Fibroblast of lung (primary cell): ENCODE data around the gene DNMT3A. TPM values are rescaled to one million over a fixed set of nuclear protein-coding genes. Genes with fewer than 3 reads are reported as not detected.

Experiments used
- DNase-seq, 2 donors: peaks; one replicate each; pipeline versions ENCODE4 v3.0.0 to v3.0.0-alpha.2; 2010; ENCODE audit warnings: low read depth in 2 of 2
- H2AFZ ChIP-seq: 2 replicates; pipeline ENCODE4 v1.5.1; 2012; ENCODE audit warnings: low read length, control low read depth, inconsistent platforms
- H3K27ac ChIP-seq: 2 replicates; pipeline ENCODE4 v1.5.1; 2011; ENCODE audit warnings: low read length, control low read depth; ENCODE audit not compliant: insufficient read depth
- H3K27me3 ChIP-seq: 2 replicates; pipeline ENCODE4 v1.5.1; 2011; ENCODE audit warnings: mild to moderate bottlenecking, low read length; ENCODE audit not compliant: control insufficient read depth, insufficient read depth
- H3K36me3 ChIP-seq: 2 replicates; pipeline ENCODE4 v1.5.1; 2011; ENCODE audit warnings: low read length; ENCODE audit not compliant: control insufficient read depth, insufficient read depth
- H3K4me1 ChIP-seq: 2 replicates; pipeline ENCODE4 v1.5.1; 2011; ENCODE audit warnings: low read length; ENCODE audit not compliant: control insufficient read depth, insufficient read depth; ENCODE audit errors: extremely low read depth
- H3K4me2 ChIP-seq: 2 replicates; pipeline ENCODE4 v1.5.1; 2011; ENCODE audit warnings: low read length, control low read depth; ENCODE audit not compliant: insufficient read depth; ENCODE audit errors: extremely low read depth
- H3K4me3 ChIP-seq, 4 experiments: fragments of 200-600 bp in 1 of 4; sonication (generic) in 1 of 4; replicated peaks in 1 of 4; 2 replicates each; pipeline ENCODE4 v1.5.1; 2011 to 2016; ENCODE audit warnings: low read length in 4 of 4, low read depth in 3 of 4, mild to moderate bottlenecking in 3 of 4, control low read depth in 2 of 4, inconsistent platforms in 1 of 4, mixed read lengths in 1 of 4; ENCODE audit not compliant: insufficient read depth in 1 of 4; ENCODE audit errors: control extremely low read depth in 1 of 4
- H3K79me2 ChIP-seq: 2 replicates; pipeline ENCODE4 v1.5.1; 2012; ENCODE audit warnings: mild to moderate bottlenecking, low read length, inconsistent platforms; ENCODE audit not compliant: control insufficient read depth, insufficient read depth
- H3K9ac ChIP-seq: 2 replicates; pipeline ENCODE4 v1.5.1; 2011; ENCODE audit warnings: mild to moderate bottlenecking, low read length, control low read depth; ENCODE audit not compliant: insufficient read depth
- H3K9me3 ChIP-seq: 2 replicates; pipeline ENCODE4 v1.5.1; 2012; ENCODE audit warnings: low read depth, low read length; ENCODE audit not compliant: control insufficient read depth, insufficient read depth
- H4K20me1 ChIP-seq: 2 replicates; pipeline ENCODE4 v1.5.1; 2011; ENCODE audit warnings: low read length; ENCODE audit not compliant: control insufficient read depth, insufficient read depth; ENCODE audit errors: extremely low read depth
- EZH2 ChIP-seq: IDR thresholded peaks from 2 replicates; pipeline ENCODE4 v1.5.1; 2012; ENCODE audit warnings: low read length, control low read depth, mild to moderate bottlenecking; ENCODE audit errors: missing control alignments
- polyA plus RNA-seq, 2 donors: library from polyadenylated mRNA; depleted of rRNA in 1 of 2; stranded (reverse) in 1 of 2; unstranded in 1 of 2; fragments of >200 nt; gene quantifications; 2 replicates each; pipeline ENCODE4 v1.2.1, GENCODE V29; 2011 to 2012; ENCODE audit warnings: missing spikeins in 1 of 2
- total RNA-seq: library from RNA; depleted of rRNA; stranded (reverse); fragments of >200 nt; gene quantifications from 2 replicates; pipeline ENCODE4 v1.2.1, GENCODE V29; 2014
- TF ChIP-seq, protein P1 (sequence below), 2 donors: IDR thresholded peaks in 1 of 2; conservative IDR thresholded peaks in 1 of 2; 1 replicate in 1 of 2; 2 replicates in 1 of 2; pipeline ENCODE4 v1.5.1; 2011 to 2012; ENCODE audit warnings: low read length in 2 of 2, control low read depth in 1 of 2, inconsistent platforms in 1 of 2, low read depth in 1 of 2, mild to moderate bottlenecking in 1 of 2

DNMT3A gene
- total and polyA plus RNA-seq, 2 donors (not counting 1 experiment from before 2014, with no cell fraction given), result 3.6 to 19.7 TPM

GRCh38 chr2:25257032-25257552 lies 84.6 kb downstream of the DNMT3A start:
- Histone ChIP-seq H4K20me1 (no peaks in the 10 kb centered on the region), H3K79me2 (no peaks in the 10 kb centered on the region), H2AFZ (no peak overlapping the region), H3K4me1 (no peaks in the 10 kb centered on the region), H3K36me3 (no peaks in the 10 kb centered on the region), H3K9ac (no peak overlapping the region), H3K27me3 (no peaks in the 10 kb centered on the region), H3K27ac (no peak overlapping the region), H3K4me3 (no peak overlapping the region), H3K4me2 (no peak overlapping the region), H3K9me3 (no peaks in the 10 kb centered on the region)
- no peak for TF ChIP-seq EZH2
- TF ChIP-seq, protein P1, sequence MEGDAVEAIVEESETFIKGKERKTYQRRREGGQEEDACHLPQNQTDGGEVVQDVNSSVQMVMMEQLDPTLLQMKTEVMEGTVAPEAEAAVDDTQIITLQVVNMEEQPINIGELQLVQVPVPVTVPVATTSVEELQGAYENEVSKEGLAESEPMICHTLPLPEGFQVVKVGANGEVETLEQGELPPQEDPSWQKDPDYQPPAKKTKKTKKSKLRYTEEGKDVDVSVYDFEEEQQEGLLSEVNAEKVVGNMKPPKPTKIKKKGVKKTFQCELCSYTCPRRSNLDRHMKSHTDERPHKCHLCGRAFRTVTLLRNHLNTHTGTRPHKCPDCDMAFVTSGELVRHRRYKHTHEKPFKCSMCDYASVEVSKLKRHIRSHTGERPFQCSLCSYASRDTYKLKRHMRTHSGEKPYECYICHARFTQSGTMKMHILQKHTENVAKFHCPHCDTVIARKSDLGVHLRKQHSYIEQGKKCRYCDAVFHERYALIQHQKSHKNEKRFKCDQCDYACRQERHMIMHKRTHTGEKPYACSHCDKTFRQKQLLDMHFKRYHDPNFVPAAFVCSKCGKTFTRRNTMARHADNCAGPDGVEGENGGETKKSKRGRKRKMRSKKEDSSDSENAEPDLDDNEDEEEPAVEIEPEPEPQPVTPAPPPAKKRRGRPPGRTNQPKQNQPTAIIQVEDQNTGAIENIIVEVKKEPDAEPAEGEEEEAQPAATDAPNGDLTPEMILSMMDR (conservative IDR thresholded peaks at IDR 0.05 in 1 of 2, IDR thresholded peaks at IDR 0.05 in 1 of 2; ENCODE audit: low read depth in 1 of 2, low read length in 2 of 2), result no peak
- DNase-seq, result peak; percentile 76 to 79

DNA sequence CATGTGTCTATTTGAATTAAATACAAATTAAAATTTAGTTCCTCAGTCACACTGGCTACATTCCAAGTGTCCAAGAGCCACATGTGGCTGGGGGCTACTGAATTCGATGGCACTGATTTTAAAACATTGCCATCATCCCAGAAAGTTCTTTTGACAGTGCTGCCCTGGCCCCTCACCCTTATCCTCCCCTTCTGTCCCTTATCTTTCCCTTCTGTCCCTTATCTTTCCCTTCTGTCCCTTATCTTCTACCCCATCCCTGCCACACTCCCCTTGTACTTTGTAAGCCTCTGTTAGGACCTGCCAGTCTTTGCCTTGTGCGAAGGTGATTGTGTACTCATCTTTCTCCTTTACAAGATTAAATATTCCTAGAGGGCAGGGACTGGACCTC lies 85.2 kb downstream of the DNMT3A start:
- no peak overlapping the region for H3K4me3 ChIP-seq
- DNase-seq, result no peak
- H3K9ac ChIP-seq, result no peak overlapping the region
- no peaks in the 10 kb centered on the region for H3K79me2 ChIP-seq
- H3K36me3 ChIP-seq, result no peaks in the 10 kb centered on the region
- peaks cover 3% of the 10 kb centered on the region for H3K4me1 ChIP-seq
- no peak overlapping the region for H3K27ac ChIP-seq
- TF ChIP-seq EZH2, result no peak
- TF ChIP-seq, protein P1 (conservative IDR thresholded peaks at IDR 0.05 in 1 of 2, IDR thresholded peaks at IDR 0.05 in 1 of 2; ENCODE audit: low read depth in 1 of 2, low read length in 2 of 2), result no peak
- H2AFZ ChIP-seq, result no peak overlapping the region
- no peaks in the 10 kb centered on the region for H3K9me3 ChIP-seq
- H3K4me2 ChIP-seq, result no peak overlapping the region
- H3K27me3 ChIP-seq, result no peaks in the 10 kb centered on the region
- no peaks in the 10 kb centered on the region for H4K20me1 ChIP-seq

DNA sequence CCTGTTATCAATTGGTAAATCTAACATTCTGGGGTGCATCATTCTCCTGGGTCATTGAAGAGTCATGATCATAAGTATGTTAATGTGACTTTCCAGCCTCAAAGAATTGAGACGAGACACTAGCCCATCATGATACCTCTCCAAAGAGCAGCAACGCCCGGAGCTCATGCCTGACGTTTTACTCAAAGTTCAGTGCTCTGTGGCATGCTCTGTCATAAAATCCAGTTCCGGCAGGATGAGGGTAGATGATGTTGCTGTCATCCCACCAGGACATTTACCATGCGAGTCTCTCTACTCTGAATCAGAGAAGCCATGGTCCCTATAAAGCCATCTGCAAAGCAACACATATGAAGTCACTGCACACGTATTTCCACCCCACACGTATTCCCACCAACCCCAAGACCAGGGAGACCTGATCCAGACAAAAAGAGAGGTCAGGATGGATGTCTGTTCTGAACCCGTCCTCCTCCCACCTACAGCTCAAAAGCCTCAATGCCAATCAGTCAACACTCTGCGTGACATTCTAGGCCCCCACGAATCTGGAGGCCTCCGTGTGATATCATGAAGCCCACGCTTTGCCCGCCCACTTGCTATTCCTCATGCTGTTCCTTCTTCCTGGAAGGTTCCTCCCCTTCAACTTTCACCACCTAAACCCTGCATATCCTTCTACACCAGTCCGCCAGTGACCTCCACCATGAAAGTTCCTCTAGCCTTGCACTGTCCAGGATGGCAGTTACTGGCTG lies 85.8 kb downstream of the DNMT3A start:
- Histone ChIP-seq H3K27ac (no peak overlapping the region), H3K4me1 (peaks cover 5% of the 10 kb centered on the region), H3K9ac (no peak overlapping the region), H3K9me3 (no peaks in the 10 kb centered on the region), H3K4me3 (no peak overlapping the region), H3K4me2 (no peak overlapping the region), H3K36me3 (no peaks in the 10 kb centered on the region), H2AFZ (no peak overlapping the region), H4K20me1 (no peaks in the 10 kb centered on the region), H3K79me2 (no peaks in the 10 kb centered on the region), H3K27me3 (no peaks in the 10 kb centered on the region)
- TF ChIP-seq, protein P1 (conservative IDR thresholded peaks at IDR 0.05 in 1 of 2, IDR thresholded peaks at IDR 0.05 in 1 of 2; ENCODE audit: low read depth in 1 of 2, low read length in 2 of 2), result no peak
- TF ChIP-seq EZH2, result no peak
- no peak for DNase-seq
